Measurements from ENCODE around the gene INSM1.

The INSM1 gene

DNA sequence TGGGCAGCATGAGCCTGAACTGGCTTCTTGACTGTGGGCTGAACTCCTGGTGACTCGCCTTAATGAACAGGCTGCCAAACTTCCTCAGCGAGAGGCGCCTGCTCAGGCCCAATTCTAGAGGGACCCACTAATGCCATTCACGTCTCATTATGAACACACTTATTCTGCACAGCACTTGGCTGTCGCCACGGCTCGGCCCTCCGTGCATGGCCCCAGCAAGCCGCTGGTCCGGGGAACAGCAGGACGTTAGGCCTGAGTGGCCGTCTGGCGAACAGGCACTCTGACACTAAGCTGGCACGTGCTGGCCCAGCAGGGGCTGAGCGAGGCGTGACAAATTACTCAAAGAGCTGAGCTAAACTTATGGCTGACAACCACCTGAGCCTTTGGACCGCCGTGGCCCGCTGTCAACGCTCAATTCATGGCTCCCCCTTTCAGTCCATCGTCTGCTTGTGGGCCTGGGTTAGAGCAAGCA lies 45.9 kb downstream of the INSM1 start:
- TF ChIP-seq, protein P1, sequence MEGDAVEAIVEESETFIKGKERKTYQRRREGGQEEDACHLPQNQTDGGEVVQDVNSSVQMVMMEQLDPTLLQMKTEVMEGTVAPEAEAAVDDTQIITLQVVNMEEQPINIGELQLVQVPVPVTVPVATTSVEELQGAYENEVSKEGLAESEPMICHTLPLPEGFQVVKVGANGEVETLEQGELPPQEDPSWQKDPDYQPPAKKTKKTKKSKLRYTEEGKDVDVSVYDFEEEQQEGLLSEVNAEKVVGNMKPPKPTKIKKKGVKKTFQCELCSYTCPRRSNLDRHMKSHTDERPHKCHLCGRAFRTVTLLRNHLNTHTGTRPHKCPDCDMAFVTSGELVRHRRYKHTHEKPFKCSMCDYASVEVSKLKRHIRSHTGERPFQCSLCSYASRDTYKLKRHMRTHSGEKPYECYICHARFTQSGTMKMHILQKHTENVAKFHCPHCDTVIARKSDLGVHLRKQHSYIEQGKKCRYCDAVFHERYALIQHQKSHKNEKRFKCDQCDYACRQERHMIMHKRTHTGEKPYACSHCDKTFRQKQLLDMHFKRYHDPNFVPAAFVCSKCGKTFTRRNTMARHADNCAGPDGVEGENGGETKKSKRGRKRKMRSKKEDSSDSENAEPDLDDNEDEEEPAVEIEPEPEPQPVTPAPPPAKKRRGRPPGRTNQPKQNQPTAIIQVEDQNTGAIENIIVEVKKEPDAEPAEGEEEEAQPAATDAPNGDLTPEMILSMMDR (IDR thresholded peaks at IDR 0.05; ENCODE audit: low read depth, low read length), result no peak

DNA sequence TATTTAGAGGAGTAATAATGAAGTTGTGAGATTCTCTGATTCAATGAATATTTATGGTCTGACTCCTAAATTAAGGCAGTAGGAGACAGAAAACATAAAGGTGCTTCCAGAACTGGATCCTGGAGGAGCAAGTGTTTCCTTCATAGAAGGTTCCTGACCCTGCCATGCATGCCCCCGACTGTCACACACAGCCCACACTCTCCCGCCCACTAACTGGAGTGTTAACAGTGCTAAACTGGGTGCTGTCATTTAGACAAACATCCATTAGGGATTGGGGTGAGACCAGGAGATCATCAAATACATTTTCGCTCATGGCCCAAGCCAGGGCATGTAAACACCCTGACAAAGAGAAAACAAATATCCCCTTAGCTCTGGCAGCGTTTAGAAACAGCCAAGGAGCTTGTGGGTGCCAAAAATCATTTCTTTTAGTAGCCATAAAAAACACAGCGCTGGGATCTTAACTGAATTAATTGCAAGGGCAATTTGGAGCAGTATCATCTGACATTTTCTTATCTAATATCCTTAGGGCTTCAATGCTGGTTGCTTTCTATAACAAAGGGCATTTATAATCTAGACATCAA lies 46.8 kb downstream of the INSM1 start:
- DNase-seq, result no peak
- TF ChIP-seq, protein P1 (IDR thresholded peaks at IDR 0.05; ENCODE audit: low read depth, low read length), result no peak

More for the DNA sequence above, 45.9 kb downstream of the INSM1 start:
- H3K9me3 ChIP-seq, result no peaks in the 10 kb centered on the region
- no peak for DNase-seq
- no peak overlapping the region for H3K4me3 ChIP-seq (ENCODE audit: low read depth, low read length)
- H3K4me1 ChIP-seq, result peaks cover 35% of the 10 kb centered on the region
- H3K36me3 ChIP-seq, result no peaks in the 10 kb centered on the region
- H3K27me3 ChIP-seq, result no peaks in the 10 kb centered on the region

DNA sequence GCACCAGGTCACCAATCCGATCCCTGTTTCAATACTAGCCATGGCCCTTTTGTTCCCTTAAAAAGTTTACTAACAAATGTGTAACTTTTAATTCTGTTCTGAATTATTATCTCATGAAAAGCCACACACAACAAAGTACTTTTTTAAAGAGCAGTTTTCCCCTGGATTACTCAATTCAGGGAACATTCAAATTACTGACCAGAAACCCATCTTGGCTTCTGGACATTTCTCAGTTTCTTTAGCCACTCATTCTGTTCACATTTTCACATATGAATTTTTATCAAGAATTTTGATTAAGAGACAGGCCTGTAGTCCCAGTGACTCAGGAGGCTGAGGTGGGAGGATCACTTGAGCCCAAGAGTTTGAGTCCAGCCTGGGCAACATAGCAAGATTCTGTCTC lies 47.4 kb downstream of the INSM1 start:
- no peak overlapping the region for H3K4me3 ChIP-seq (ENCODE audit: low read depth, low read length)
- no peaks in the 10 kb centered on the region for H3K9me3 ChIP-seq
- peaks cover 26% of the 10 kb centered on the region for H3K4me1 ChIP-seq
- H3K36me3 ChIP-seq, result no peaks in the 10 kb centered on the region
- no peaks in the 10 kb centered on the region for H3K27me3 ChIP-seq
- no peak for DNase-seq
- TF ChIP-seq, protein P1 (IDR thresholded peaks at IDR 0.05; ENCODE audit: low read depth, low read length), result no peak

More for the DNA sequence above, 46.8 kb downstream of the INSM1 start:
- Histone ChIP-seq H3K9me3 (no peaks in the 10 kb centered on the region), H3K4me1 (peaks cover 28% of the 10 kb centered on the region), H3K4me3 (ENCODE audit: low read depth, low read length) (no peak overlapping the region), H3K36me3 (no peaks in the 10 kb centered on the region), H3K27me3 (no peaks in the 10 kb centered on the region)

DNA sequence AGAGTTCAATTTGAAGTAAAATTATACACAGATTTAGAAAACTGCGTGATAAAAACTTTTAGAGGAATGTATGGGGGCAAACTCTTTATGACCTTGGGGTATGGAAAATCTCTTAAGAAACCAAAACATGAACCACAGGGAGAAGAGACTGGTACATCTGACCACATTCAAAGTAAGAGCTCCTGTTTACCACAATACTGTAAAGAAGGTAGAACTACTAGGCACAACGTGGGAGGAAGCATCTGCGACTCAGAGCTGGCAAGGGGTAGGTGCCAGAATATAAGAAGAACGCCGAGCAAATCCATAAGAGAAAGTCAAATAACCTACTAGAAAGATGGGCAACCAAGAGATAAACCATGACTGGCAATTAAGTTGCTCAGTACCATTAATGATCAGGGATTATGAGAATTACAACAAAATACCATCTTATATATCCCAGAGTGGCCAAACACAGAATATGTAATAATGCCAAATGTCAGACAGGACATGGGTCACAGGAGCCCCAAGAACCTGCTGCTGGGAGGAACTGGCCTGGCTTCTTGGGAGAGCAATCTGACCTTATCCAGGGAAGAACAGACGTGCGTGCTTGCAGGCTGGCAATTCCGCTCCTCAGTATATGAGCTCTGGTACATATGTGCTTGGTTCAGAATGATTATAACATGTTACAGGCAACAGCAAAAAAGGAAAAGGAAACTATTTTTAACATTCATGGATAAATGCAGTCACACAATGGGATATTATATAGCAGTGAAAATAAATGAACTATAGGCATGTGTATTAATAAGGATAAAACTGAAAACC lies 50.2 kb downstream of the INSM1 start:
- DNase-seq, result no peak
- TF ChIP-seq, protein P1 (IDR thresholded peaks at IDR 0.05; ENCODE audit: low read depth, low read length), result no peak
- H3K36me3 ChIP-seq, result no peaks in the 10 kb centered on the region
- no peaks in the 10 kb centered on the region for H3K9me3 ChIP-seq
- H3K4me3 ChIP-seq (ENCODE audit: low read depth, low read length), result no peak overlapping the region
- H3K4me1 ChIP-seq, result peaks cover 23% of the 10 kb centered on the region
- H3K27me3 ChIP-seq, result no peaks in the 10 kb centered on the region

All from BE2C (cell line).